GM12801 (cell line): ENCODE measurements around the gene SIRT5.

Source experiments
- CTCF ChIP-seq: IDR thresholded peaks from one replicate; pipeline ENCODE4 v1.5.1; 2011; ENCODE audit warnings: control low read depth; ENCODE audit not compliant: insufficient read length; ENCODE audit errors: extremely low read depth

SIRT5 gene

GRCh38 chr6:13654496-13654895 is 80.1 kb downstream of the SIRT5 start:
- TF ChIP-seq CTCF: no peak

- TF ChIP-seq CTCF: no peak
Observed at GRCh38 chr6:13655700-13656099, 81.3 kb downstream of the SIRT5 start.

GRCh38 chr6:13660273-13660672 is 85.9 kb downstream of the SIRT5 start:
- TF ChIP-seq CTCF: no peak

- TF ChIP-seq CTCF: no peak
Observed at GRCh38 chr6:13660893-13661292, 86.5 kb downstream of the SIRT5 start.

GRCh38 chr6:13661647-13662046 is 87.2 kb downstream of the SIRT5 start:
- no peak for TF ChIP-seq CTCF

- no peak for TF ChIP-seq CTCF
Observed at GRCh38 chr6:13662651-13663334, 88.4 kb downstream of the SIRT5 start.

- no peak for TF ChIP-seq CTCF
Observed at GRCh38 chr6:13663986-13664385, 89.6 kb downstream of the SIRT5 start.
